ENCODE data around the gene SERPINB1.

SERPINB1 gene

DNA sequence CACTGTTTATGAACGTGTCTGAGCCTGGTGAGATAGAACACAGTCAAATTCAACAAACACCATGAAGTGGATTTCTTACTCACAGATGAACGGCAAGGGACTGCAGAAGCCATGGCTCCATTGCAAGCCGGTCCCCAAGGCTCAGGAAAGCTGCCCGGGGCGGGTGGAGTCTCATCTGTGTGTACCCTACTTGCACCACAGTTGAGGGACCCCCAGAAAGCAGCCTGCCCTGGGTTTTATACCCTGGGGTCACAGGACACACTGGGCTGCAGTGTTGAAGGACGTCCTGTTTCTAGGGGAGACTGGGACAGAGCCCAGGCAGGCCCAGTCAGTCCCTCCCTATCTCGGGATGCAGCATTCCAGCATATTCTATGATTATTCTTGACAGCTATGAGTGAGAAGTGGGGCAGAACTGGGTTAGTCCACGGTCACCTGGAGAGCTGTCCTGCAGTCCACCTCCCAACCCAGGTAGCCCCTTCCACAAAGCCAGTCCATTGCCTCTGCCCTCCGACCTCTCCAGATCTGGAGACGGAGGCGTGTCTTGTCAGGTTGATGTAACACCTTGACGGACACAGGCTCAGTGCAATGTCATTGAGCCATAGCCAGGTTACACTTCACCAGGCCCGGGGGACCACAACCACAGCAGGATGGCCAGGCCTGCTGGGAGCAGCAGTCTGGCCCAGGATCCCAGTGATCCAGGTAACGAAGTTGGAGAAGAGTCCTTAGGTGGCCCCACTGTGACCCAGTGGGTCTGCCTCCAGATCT is 40.9 kb downstream of the SERPINB1 start:
- H3K27me3 ChIP-seq (ENCODE audit: insufficient read depth, low read depth, severe bottlenecking), result no peaks in the 10 kb centered on the region
- no peak overlapping the region for H3K4me3 ChIP-seq (ENCODE audit: low read depth, low read length)
- TF ChIP-seq, protein P1, sequence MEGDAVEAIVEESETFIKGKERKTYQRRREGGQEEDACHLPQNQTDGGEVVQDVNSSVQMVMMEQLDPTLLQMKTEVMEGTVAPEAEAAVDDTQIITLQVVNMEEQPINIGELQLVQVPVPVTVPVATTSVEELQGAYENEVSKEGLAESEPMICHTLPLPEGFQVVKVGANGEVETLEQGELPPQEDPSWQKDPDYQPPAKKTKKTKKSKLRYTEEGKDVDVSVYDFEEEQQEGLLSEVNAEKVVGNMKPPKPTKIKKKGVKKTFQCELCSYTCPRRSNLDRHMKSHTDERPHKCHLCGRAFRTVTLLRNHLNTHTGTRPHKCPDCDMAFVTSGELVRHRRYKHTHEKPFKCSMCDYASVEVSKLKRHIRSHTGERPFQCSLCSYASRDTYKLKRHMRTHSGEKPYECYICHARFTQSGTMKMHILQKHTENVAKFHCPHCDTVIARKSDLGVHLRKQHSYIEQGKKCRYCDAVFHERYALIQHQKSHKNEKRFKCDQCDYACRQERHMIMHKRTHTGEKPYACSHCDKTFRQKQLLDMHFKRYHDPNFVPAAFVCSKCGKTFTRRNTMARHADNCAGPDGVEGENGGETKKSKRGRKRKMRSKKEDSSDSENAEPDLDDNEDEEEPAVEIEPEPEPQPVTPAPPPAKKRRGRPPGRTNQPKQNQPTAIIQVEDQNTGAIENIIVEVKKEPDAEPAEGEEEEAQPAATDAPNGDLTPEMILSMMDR (IDR thresholded peaks at IDR 0.05; ENCODE audit: low read depth, low read length), result no peak
- H3K9me3 ChIP-seq (ENCODE audit: severe bottlenecking), result no peaks in the 10 kb centered on the region
- DNase-seq, result no peak
- H3K27ac ChIP-seq, result no peak overlapping the region
- H3K36me3 ChIP-seq, result no peaks in the 10 kb centered on the region

DNA sequence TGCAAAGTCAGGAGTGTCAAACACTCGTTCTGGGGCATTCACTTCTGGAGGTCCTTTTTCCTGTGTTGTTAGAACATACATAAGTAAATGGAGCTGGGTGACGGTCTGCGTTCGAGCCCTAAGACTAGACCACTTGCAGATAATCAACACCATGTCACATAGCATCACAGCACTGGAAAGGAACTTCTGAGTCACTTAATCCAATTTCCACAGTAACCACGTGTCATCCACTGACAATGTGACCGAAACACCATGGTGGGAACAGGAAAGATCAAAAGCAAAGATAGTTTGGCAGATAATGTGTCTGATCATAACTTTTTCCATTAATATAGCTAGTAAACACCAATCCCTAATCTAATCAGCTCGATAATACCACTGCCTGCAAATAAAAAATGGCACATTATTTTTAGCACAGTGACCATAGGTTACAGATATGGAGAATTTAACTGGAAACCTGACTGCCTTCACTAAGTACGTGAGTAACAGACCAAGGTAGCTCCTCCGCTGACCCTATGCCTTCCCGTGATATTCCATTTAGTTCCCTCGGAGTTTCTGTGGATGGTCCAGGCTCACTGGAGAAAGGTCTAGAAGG is 41.6 kb downstream of the SERPINB1 start:
- no peak overlapping the region for H3K27ac ChIP-seq
- no peaks in the 10 kb centered on the region for H3K9me3 ChIP-seq (ENCODE audit: severe bottlenecking)
- no peaks in the 10 kb centered on the region for H3K36me3 ChIP-seq
- no peak for DNase-seq
- H3K4me3 ChIP-seq (ENCODE audit: low read depth, low read length), result no peak overlapping the region
- TF ChIP-seq, protein P1 (IDR thresholded peaks at IDR 0.05; ENCODE audit: low read depth, low read length), result no peak
- no peaks in the 10 kb centered on the region for H3K27me3 ChIP-seq (ENCODE audit: insufficient read depth, low read depth, severe bottlenecking)

DNA sequence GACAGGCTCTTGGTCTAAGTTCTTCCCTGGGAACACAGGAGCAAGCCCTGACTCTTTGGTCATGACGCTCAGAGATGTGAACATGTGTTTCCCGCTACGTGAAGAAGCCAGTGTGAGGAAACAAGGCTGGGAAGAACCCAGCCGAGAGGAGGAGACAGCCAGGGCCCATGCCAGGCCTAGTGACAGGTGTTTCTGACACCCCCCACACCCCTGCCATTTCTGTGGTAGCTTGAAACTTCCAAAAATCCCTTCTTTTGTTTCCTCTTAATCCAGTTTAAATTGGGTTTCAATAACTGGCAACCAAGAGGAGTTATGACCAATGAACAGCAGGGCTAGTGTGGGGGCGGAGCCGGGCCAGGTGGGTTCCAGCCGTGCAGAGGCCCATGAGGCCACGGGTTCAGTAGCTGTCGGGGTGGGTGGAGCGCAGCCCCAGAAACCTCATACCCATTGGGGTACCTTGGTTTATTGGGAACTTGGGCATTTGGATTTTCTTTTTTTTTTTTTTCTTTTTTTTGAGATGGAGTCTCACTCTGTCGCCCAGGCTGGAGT is 43.0 kb downstream of the SERPINB1 start:
- H3K36me3 ChIP-seq, result no peaks in the 10 kb centered on the region
- TF ChIP-seq, protein P1 (IDR thresholded peaks at IDR 0.05; ENCODE audit: low read depth, low read length), result no peak
- no peak overlapping the region for H3K4me3 ChIP-seq (ENCODE audit: low read depth, low read length)
- H3K27me3 ChIP-seq (ENCODE audit: insufficient read depth, low read depth, severe bottlenecking), result no peaks in the 10 kb centered on the region
- no peak overlapping the region for H3K27ac ChIP-seq
- H3K9me3 ChIP-seq (ENCODE audit: severe bottlenecking), result no peaks in the 10 kb centered on the region
- DNase-seq, result no peak

DNA sequence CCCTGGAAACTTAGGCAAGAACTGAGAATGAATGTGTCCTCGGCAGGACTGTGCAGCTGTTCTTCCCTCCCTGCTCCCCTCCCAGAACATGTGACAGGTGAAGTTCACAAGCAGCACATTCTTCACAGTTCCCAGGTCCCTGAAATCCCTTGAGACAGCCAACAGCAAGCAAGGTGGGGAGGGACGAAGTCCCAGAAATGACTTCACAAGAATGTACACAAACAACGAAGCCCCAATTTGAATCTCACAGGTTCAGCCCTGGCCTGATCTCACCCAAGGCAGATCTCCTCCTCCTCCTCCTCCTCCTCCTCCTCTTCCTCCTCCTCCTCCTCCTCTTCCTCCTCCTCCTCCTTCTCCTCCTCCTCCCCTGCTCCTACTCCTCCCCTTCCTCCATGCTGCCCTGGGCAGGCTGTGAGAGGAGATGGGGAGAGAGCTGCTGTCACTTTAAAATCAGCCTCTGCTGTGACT is 44.1 kb downstream of the SERPINB1 start:
- no peak overlapping the region for H3K27ac ChIP-seq
- no peak for DNase-seq
- TF ChIP-seq, protein P1 (IDR thresholded peaks at IDR 0.05; ENCODE audit: low read depth, low read length), result no peak

DNA sequence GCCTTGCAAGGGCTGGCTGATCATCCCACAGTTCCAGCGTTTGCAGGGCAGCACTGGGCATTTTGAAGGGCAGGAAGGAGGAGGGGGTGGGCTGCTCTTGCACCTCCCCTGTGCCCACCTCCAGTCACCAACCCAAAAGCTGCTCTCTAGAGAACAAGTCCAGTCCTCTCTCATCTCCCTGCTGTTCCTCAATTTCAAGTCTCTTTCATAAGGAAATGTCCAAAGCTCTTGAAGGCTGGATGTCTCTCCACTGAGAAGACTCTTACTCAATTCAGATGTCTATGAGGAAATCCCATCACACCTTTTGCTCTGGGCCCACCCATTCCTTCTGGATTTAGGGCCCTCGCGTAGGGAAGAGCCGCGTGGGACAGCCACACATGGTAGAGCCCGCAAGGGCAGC is 44.8 kb downstream of the SERPINB1 start:
- Histone ChIP-seq H3K4me3 (ENCODE audit: low read depth, low read length) (no peak overlapping the region), H3K27me3 (ENCODE audit: insufficient read depth, low read depth, severe bottlenecking) (no peaks in the 10 kb centered on the region), H3K36me3 (no peaks in the 10 kb centered on the region), H3K27ac (no peak overlapping the region), H3K9me3 (ENCODE audit: severe bottlenecking) (no peaks in the 10 kb centered on the region)
- TF ChIP-seq, protein P1 (IDR thresholded peaks at IDR 0.05; ENCODE audit: low read depth, low read length), result no peak
- DNase-seq, result no peak

More for the DNA sequence above, 44.1 kb downstream of the SERPINB1 start:
- H3K36me3 ChIP-seq, result no peaks in the 10 kb centered on the region
- H3K27me3 ChIP-seq (ENCODE audit: insufficient read depth, low read depth, severe bottlenecking), result no peaks in the 10 kb centered on the region
- H3K4me3 ChIP-seq (ENCODE audit: low read depth, low read length), result no peak overlapping the region
- no peaks in the 10 kb centered on the region for H3K9me3 ChIP-seq (ENCODE audit: severe bottlenecking)
